IPS-18c (cell line): Measurements from ENCODE around the gene BRAT1.
A peak's percentile ranks its signal among the peaks of the same experiment; 100 is the strongest.
"Not testable (repeated sequence)": the region's sequence is repeated elsewhere in the genome, so short reads cannot be mapped to it uniquely, and the experiment has no call there.

Source experiments
- H3K4me3 ChIP-seq: 2 replicates; pipeline ENCODE4 v1.7.0; 2013; ENCODE audit warnings: low read depth, mild to moderate bottlenecking, low read length, moderate library complexity; ENCODE audit not compliant: insufficient read depth
- H3K9me3 ChIP-seq: one replicate; pipeline ENCODE4 v1.6.1; 2013; ENCODE audit warnings: mild to moderate bottlenecking, low read length, moderate library complexity; ENCODE audit not compliant: control insufficient read depth, insufficient read depth

The BRAT1 gene

DNA sequence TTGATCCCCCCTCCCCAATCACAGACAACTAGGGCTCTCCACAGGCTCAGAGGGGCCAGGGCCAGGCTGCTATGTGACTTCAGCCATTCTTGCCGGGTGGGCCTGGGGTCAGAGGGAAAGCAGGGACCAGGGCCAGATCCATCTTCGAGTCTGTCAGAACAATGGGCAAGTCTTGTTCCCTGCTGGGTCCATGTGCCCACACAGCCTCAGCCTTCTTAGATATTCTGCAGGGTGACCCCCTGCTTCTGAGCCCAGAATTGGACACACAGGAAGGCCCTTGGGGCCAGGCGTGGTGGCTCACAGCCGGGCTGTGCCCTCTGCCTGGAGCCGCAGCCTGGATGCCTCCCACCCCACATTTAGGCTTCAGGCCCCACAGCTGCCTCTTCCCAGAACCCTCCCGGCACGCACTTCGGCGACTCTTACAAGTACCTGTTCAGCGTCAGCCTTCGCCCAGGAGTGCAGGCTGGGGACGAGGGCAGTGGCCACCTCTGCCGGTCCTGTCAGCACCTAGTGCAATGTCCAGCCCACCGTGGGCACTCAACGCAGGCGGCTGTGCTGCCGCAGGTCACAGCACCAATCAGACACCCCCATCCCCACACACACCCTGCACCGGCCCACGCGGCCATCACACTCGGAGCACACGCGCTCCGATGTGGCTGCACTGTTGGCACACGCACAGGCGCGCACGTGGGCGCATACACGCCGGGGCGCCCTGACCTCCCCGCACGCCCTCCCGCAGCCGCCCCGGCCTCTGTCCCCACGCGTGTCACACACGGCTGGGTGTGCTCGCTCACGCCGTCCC is 24.1 kb downstream of the BRAT1 start:
- H3K4me3 ChIP-seq, H3K9me3 ChIP-seq: not testable (repeated sequence)

DNA sequence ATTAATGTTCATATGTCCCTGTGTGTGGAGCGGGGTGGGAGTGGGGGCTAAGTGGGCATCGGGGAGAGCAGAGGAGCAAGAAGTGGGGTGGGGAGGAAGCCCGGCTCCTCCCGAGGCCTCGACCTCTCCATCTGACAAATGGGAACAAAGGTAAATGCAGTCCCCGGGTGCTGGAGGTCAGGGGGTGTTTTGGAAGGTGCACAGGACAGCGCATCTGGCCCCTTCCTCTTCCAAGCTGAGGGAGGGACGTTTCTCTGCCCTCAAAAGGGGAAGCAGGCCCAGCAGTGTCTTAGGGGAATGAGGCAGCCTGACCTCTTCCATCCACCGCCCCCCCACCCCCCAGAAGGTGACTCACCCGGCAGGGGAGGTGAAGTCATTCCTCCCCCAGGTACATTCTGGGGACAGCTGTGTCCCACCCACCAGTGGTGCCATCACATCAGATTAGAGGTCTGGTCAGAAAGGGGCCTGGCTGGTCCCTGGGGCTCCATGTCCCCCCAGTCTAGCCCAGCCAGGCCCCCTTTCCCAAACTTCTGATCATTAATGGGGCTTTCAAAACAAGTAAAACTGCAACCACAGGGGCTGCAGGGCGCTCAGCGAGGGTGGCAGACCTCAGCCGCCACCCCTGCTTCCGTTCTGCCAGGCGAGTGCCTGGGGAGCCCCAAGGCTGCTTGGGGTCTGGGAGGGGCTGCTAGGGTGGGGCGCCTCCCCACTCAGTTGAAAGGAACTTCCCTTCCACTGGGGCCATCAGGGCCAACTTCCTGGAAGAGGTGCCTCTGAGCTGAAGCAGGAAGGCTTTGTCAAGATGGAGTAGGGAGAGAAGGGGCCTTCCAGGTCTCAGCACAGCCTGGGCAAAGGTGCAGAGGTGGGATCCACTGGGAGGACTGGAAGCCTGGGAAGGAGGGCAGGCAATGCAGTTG is 25.0 kb downstream of the BRAT1 start:
- Histone ChIP-seq H3K4me3 (no peak overlapping the region), H3K9me3 (no peaks in the 10 kb centered on the region)

DNA sequence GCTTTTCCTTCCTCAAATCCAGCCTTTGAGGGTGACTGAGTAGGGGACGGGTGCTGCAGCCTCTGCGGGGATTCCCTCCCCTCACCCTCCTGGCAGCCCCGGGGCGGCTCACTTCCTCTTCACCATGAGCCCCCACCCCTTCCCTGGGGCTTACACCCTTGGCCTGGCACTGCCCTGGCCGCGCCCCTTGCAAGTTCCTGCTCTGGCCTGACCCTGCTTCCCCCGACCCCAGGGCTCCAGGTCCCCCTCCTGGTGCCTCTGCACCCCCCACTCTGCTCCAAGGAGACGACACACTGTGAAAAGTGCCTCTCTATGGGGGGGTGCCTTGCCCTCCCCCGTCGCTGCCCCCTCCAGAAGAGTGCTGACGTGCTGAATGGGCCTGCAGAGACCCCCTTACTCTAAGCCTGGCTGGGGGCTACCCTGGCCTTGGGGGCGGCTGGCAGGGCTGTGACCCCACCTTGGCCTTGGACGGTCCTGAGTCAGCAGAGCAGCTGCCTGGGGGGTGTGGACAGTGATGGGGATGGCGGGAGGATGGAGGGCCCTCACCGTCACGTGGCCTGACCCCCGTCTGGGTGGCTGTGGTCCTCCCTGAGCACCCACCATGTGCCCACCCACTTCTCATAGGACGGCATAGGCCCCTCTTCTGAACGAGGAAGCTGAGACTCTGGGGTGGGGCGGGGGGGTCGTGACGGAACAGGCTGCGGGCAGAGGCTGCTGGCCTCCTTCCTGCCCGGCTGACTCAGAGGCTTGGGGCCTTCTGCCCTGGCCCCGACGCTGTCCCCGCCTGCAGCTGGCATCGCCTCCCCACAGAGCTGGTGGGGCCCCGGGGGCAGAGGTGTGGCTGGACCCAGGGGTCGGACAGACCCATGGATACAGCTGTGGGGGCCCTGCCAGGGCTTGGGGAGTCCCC is 25.9 kb downstream of the BRAT1 start:
- no peaks in the 10 kb centered on the region for H3K9me3 ChIP-seq
- no peak overlapping the region for H3K4me3 ChIP-seq

DNA sequence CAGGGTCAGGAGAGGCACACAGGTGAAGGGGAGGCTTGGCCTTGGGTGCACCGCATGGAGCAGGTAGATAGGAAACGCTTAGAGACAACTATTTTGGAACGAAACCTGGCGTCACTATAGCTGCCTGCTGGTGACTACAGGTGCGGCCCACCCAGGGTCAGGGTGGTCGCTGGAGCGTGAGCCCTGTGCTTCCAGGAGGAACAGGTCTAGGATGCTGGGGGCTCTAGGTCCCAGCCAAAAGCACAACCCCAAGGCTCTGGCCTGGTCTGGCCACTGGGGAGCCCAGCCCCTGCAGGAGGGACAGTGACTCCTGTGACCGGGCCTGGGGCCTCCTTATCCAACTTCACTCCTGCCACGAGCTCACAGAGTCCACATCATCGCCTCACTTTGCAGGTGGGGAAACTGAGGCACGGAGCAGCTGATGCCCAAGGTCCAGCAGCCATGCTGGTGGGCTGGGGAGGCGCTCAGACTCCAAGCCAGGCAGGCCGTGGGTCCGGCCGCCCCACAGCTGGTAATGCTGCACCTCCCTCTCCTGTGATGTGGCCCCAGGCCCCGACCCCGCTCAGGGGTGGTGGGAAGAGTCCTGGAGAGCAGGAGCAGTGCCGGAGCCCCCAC is 26.7 kb downstream of the BRAT1 start:
- no peak overlapping the region; the same call in 1 of the 2 replicates for H3K4me3 ChIP-seq
- no peaks in the 10 kb centered on the region for H3K9me3 ChIP-seq

DNA sequence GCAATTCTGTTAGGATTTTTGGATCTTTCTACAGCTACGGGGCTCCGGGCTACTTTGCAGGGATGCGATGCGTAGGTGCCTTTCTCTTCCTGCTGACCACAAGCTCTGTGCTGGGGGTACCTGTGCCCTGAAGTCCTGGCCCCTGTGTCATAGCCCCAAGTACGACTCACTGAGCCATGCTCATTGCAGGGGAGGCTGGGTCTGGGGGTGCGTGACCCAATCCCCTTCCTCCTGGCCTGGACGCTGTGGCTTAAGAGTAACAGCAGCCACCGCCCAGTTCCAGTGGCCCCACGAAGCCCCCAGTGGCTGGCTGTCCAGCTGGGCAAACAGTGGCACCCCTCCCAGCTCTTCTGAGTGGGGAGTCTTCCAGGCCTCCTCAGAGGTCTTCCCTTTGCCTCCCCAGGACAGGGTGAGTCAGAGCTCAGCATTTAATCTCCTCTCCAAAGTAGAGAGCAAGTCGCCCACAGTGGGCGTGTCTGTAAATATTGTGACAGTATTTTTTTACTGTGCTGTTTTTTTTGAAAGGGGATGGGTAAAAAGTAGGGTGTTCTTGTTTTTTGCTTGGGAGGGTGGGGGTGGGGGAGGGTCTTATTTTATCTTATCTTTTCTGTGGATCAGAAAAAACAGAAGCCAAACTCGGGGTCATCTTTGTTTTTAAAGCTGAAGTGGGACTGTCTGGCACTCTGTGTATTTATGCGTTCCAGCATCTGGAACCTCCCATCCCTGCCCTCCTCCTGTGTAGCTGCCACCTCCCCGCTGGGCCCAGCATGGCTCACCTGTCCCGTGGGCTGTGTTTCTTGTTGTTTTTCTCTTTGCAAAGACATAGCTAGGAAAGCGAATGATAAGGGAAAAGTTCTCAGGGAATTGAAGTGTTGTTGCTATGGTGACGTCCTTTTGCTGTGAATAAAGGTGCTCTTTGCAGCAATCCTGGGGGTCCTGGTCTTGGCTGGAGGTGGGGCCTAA is 27.5 kb downstream of the BRAT1 start:
- no peaks in the 10 kb centered on the region for H3K9me3 ChIP-seq
- no peak overlapping the region for H3K4me3 ChIP-seq

DNA sequence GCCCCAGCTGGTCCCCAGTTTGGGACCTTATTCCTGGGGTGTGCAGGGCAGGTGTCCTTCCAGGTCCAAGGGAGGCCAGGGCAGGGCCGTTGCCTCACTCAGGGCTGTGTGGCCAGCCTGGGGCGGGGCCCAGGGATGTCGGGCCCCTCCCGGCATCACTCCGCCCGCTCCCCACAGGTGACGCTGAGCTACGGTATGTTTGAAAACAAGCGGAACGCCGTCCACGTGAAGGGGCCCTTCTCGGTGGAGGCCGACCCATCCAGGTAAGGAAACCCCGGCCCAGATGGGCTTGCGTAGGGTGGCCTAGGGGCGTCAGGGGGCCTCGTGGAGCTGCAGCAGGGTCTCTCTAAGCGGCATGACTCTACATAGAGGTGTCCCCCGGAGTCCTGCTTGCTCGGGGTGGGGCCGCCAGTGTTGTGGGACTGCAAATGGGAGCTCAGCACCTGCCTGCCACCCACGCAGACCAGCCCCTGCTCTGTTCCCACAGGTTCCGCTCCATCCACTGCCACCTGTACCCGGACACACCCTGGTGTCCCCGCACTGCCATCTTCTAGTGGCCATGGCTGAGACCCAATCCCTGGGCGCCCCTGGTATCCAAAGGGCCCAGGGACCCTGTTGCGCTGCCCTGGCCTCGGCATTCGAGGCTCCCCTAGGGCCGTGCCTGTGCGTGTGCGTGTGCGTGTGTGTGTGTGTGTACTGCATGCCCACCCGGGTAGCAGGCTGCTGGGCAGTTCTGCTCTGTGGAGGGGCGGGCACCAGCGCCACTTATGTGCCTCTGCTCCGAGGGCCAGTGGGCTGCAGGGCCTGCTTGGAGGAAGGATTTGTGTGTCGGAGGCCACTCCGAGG is 28.4 kb downstream of the BRAT1 start:
- H3K9me3 ChIP-seq = no peaks in the 10 kb centered on the region
- H3K4me3 ChIP-seq = no peak overlapping the region

DNA sequence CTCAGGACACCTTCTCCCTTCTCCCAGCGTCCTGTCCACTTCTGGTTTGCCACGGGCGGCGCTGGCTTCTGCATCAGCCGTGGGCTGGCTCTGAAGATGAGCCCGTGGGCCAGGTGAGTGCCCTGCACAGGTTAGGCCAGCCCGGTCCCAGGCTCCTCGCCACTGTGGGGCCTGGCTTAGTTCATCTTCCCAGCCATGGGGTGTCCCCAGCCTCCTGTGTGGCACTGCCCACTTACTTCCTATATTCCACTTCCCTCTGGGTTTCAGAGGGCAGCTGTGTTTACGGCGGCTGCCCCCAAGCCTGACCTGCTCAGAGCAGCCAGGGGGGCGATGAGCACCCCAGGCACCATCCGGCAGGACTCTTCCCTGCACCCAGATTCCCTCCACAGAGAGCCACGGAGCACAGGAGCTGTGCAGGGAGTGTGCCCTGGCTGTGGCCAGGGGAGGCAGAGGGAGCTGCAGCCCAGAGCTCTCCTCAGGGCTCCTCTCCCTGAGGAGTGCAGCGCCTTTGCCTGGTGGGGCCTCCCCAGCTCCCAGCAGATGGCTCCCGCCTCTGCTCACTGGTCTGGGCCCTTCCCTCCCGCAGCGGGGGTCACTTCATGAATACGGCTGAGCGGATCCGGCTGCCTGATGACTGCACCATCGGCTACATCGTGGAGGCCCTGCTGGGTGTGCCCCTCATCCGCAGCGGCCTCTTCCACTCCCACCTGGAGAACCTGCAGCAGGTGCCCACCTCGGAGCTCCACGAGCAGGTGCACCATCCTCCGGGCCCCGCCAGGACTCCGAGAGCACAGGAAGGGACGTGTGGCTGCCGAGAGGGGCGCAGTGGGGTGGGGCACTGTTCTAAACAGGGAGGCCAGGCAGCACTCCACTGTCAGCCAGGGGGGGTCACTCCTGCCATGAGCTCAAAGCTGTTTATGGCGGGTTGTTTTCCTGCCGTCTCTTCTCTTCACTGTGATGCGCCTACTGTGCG is 29.4 kb downstream of the BRAT1 start:
- Histone ChIP-seq H3K4me3 (no peak overlapping the region), H3K9me3 (no peaks in the 10 kb centered on the region)

DNA sequence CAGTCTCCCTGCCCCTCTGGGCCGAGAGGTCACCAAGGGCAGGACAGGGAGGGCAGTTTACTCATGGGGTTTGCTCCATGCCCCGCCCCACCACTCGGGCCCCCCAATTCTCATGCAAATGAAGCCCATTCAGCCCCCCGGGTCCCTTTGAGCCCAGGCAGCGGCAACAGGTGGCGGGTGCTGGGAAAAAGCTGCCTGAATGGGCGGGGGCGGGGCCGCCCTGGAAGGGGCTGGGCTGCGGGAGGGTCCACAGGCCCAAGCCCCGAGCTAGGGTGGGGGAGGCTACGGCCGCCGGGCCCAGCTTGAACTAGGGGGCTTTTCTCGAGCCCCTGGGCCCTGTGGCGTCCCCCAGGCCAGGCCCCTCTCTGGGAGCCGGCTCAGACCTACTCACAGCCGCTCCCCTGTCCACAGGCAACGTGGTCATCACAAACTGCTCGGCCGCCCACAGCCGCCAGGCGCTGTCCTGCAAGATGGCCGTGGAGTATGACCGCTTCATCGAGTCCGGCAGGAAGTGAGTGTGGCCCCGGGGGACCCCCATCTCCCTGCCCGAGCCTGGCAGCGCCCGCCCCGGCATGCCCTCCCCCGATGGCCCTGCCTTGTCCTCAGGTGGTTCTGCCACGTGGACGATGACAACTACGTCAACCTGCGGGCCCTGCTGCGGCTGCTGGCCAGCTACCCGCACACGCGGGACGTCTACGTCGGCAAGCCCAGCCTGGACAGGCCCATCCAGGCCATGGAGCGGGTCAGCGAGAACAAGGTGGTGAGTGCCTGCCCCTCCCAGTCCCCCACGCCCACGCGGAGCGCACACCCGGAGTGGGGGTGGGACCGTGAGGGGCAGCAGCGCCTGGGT is 30.3 kb downstream of the BRAT1 start:
- Histone ChIP-seq H3K4me3 (peak overlapping the region; percentile 34; the same call in 1 of the 2 replicates), H3K9me3 (no peaks in the 10 kb centered on the region)

DNA sequence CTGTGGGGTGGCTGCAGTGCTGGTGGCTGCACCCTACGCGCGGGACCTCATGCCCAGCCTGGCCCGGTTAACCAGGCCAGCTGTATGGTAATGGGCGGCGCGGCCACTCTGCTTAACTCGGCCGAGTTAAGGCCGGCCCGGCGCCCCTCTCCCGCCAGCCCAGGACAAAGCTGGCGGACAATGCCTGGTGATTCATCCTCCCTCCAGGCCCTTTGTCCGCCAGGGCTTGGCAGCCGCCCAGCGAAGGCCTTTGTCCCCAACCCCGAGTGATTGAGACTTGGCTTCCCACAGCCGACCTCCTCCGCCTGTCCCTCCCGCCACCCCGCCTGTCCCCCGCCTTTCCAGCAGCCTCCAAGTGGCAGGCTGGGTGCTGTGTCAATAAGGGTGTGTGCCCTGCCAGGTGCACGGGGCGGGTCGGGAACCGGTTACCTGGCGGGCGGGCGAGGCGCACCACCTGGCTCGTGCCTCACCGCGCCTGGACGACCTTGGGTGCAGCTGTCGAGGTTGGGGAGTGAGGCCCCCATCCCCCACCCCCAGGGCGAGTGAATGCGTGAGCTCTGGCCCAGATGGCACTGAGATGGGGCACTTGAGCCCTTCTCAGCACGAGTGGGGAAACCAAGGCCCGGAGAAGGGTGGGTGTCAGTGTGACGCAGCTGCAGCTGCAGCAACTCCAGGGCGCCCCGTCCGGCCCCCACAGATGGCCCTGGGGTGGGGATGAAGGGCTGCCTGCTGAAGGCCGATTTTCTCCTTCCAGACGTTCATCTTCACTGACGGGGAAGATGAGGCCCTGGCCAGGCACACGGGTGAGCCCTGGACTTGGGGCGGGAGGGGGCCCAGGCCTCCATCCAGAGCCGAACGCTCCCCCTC is 31.1 kb downstream of the BRAT1 start:
- Histone ChIP-seq H3K9me3 (no peaks in the 10 kb centered on the region), H3K4me3 (peak overlapping the region; percentile 34)

DNA sequence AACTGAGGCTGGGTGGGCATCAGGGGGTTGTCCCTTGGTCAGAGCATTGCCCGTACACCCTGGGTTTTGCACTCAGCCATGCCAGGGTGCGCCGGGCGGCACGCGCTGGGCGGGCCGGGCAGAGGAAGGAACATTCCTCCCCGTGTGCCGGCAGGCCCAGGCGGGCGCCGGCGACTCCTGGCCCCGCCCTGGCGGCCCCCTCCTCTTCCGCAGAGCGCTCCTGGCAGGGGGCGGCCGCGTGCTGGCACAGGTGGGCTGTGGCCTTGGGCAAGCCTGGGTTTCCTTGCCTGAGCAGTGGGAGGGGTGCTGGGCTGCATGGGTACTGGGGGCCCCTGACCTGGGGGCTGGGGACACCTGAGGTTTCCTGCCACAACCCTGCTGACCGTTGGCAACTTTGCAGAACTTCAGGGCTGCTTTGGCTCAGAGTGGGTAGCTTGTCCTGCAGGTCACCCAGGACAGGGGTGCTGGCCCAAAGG is 31.8 kb downstream of the BRAT1 start:
- H3K4me3 ChIP-seq = peak overlapping the region; percentile 28
- no peaks in the 10 kb centered on the region for H3K9me3 ChIP-seq

DNA sequence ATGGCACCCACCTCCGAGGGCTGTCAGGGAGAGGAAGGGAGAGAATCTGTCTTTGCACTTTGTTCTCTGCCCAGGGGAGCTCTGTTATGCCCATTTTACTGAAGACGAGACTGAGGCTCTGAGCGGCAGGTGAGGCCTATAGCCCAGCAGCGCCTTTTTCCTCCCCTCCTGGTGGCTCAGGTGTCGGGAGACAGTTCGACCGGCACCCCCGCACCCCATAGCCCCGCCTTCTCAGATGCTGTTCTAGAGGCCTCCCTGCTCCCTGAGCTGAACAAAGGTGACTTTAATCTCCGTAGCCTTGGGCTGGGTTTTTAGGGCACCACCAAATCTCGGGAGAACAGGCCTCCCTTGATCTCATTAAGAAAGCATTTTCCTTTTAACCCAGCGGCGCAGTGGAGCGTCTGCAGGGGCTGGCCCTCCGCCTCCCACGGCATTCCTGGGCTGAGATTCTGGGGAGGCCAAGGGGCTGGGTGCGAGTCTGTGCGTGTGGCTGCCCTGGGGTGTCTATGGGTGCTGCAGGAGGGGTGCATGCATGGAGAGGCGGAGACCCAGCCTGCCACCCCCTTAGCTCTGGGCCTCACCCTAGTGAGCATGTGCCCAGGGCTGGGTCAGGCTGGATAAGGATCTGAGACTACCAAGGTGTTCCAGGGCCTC is 32.4 kb downstream of the BRAT1 start:
- peak overlapping the region; percentile 28 for H3K4me3 ChIP-seq
- H3K9me3 ChIP-seq = no peaks in the 10 kb centered on the region

DNA sequence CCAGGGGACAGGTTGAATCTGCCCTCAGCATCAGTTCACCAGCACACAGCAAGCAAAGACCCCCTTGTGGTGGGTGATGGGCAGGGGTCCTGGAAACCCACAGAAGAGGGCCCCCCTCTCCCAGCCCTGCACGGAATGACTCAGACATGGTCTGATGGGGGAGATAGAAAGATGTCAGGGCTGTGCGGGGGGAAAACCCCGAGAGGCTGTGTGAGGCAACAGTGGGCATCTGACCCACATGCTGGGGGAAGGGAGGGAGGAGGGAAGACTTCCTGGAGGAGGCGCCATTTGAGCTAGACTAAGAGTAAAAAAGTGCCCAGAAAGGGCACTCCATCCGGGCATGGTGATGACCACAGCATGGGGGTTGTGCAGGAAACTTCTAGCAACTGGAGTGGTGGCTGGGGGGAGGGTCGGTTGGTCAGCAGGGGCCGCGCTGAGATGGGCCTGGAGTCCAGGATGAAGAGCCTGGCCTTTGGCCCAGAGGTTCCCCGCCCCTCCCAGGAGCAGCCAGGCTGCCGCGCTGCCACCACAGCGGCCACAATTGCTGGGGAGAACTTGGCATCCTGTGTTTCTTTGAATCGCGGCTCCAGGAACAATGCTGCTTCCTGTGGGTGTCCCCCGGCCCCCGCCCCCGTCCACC is 33.3 kb downstream of the BRAT1 start:
- peak overlapping the region; percentile 65 for H3K4me3 ChIP-seq

More for the DNA sequence above, 33.3 kb downstream of the BRAT1 start:
- H3K9me3 ChIP-seq = no peaks in the 10 kb centered on the region
